ENCODE data around the gene COL16A1.

DNA sequence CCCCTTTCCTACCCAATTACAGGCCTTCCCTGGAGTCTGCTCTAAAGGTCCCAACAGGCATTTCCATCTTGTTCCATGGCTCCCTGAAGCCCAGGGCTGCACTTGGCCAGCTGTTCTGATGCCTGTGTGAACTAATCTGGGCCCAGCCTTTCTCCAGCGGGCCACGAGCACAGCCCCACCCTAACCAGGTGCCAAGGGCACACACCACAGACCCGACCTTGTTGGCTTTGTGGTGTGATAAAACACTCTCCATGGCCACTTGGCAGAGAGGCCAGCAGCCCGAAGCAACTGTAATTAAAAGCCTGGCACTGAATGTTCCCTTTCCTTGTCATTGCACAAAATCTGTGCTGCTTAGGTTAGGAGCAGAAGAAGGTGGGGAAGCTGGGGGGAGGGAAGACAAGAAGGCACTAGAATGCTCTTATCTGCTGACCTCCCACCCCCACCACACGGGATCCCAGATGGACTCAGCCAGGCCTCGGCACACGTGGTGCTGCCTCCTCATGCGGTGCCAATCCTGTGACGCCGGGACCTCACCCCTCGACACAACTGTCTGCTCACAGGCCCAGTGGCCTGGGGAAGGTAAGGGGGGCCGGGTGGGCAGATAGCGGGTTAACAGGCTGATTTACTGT lies 76.4 kb downstream of the COL16A1 start:
- TF ChIP-seq CTCF (IDR thresholded peaks at IDR 0.05) (no peak), POLR2A (IDR thresholded peaks at IDR 0.05) (no peak)

All from uterus (tissue), 2 donors.